ENCODE data around the gene CCNDBP1. TPM values are rescaled to one million over a fixed set of nuclear protein-coding genes. Genes with fewer than 3 reads are reported as not detected.
A peak's percentile ranks its signal among the peaks of the same experiment; 100 is the strongest.
"Not testable (repeated sequence)": the region's sequence is repeated elsewhere in the genome, so short reads cannot be mapped to it uniquely, and the experiment has no call there.

Gene CCNDBP1
- total and polyA plus RNA-seq, 8 donors, result 47.5 to 64.5 (median 55.9) TPM

GRCh38 chr15:43168192-43169107 lies 16.8 kb upstream of the CCNDBP1 start:
- no peak overlapping the region for H3K27ac ChIP-seq
- no peak overlapping the region for H3K4me3 ChIP-seq
- no peak for TF ChIP-seq CTCF (IDR thresholded peaks at IDR 0.05)
- DNase-seq (peak in 1 of 4 donors; percentile 51), ATAC-seq (peak; percentile 76)
- no peaks in the 10 kb centered on the region for H3K27me3 ChIP-seq
- H3K4me1 ChIP-seq, result no peaks in the 10 kb centered on the region
- intact Hi-C loops (cut with DNase I), result no loop called here
- H3K9me3 ChIP-seq, result no peaks in the 10 kb centered on the region
- H3K36me3 ChIP-seq, result peaks cover 0 to 78% of the 10 kb centered on the region in 2 donors

GRCh38 chr15:43169888-43170287 lies 15.3 kb upstream of the CCNDBP1 start:
- DNase-seq (no peak), ATAC-seq (no peak)
- no peak overlapping the region for H3K27ac ChIP-seq
- no peaks in the 10 kb centered on the region for H3K4me1 ChIP-seq
- intact Hi-C loops (cut with DNase I), result no loop called here
- H3K9me3 ChIP-seq, result no peaks in the 10 kb centered on the region
- H3K36me3 ChIP-seq, result peaks cover 0 to 78% of the 10 kb centered on the region in 2 donors
- H3K4me3 ChIP-seq, result no peak overlapping the region
- TF ChIP-seq CTCF (IDR thresholded peaks at IDR 0.05), result no peak
- H3K27me3 ChIP-seq, result no peaks in the 10 kb centered on the region

- H3K9me3 ChIP-seq; H3K4me3 ChIP-seq; intact Hi-C loops (cut with DNase I); H3K27me3 ChIP-seq; DNase-seq; ATAC-seq; H3K27ac ChIP-seq; H3K4me1 ChIP-seq: not testable (repeated sequence)
- H3K36me3 ChIP-seq, result peaks cover 0 to 72% of the 10 kb centered on the region in 2 donors
Measured at GRCh38 chr15:43175656-43176309, 9.4 kb upstream of the CCNDBP1 start.

DNA sequence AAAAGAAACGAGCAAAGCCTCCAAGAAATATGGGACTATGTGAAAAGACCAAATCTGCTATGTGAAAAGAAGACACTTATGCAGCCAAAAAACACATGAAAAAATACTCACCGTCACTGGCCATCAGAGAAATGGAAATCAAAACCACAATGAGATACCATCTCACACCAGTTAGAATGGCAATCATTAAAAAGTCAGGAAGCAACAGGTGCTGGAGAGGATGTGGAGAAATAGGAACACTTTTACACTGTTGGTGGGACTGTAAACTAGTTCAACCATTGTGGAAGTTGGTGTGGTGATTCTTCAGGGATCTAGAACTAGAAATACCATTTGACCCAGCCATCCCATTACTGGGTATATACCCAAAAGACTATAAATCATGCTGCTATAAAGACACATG lies 8.1 kb upstream of the CCNDBP1 start:
- H3K27me3 ChIP-seq; H3K4me1 ChIP-seq; DNase-seq; intact Hi-C loops (cut with DNase I); ATAC-seq; H3K4me3 ChIP-seq; H3K27ac ChIP-seq; H3K9me3 ChIP-seq: not testable (repeated sequence)
- H3K36me3 ChIP-seq, result peaks cover 0 to 72% of the 10 kb centered on the region in 2 donors

GRCh38 chr15:43183270-43183669 lies 1.9 kb upstream of the CCNDBP1 start:
- intact Hi-C loops (cut with DNase I), result no loop called here
- TF ChIP-seq CTCF (IDR thresholded peaks at IDR 0.05), result no peak
- Histone ChIP-seq H3K9me3 (no peaks in the 10 kb centered on the region), H3K27ac (peak overlapping the region in 1 of 2 donors; percentile 18), H3K36me3 (peaks cover 0 to 45% of the 10 kb centered on the region in 2 donors), H3K4me3 (no peak overlapping the region), H3K27me3 (no peaks in the 10 kb centered on the region), H3K4me1 (peaks cover 0 to 28% of the 10 kb centered on the region in 2 donors)
- DNase-seq (no peak), ATAC-seq (no peak)
